LNCAP (cell line): ENCODE results near the gene PITRM1.

Source experiments
- TF ChIP-seq, protein P1 (sequence below): fragments of 450-650 bp; IDR thresholded peaks from 2 replicates; pipeline ENCODE4 v1.5.1; 2017; ENCODE audit warnings: mild to moderate bottlenecking

Gene PITRM1

DNA sequence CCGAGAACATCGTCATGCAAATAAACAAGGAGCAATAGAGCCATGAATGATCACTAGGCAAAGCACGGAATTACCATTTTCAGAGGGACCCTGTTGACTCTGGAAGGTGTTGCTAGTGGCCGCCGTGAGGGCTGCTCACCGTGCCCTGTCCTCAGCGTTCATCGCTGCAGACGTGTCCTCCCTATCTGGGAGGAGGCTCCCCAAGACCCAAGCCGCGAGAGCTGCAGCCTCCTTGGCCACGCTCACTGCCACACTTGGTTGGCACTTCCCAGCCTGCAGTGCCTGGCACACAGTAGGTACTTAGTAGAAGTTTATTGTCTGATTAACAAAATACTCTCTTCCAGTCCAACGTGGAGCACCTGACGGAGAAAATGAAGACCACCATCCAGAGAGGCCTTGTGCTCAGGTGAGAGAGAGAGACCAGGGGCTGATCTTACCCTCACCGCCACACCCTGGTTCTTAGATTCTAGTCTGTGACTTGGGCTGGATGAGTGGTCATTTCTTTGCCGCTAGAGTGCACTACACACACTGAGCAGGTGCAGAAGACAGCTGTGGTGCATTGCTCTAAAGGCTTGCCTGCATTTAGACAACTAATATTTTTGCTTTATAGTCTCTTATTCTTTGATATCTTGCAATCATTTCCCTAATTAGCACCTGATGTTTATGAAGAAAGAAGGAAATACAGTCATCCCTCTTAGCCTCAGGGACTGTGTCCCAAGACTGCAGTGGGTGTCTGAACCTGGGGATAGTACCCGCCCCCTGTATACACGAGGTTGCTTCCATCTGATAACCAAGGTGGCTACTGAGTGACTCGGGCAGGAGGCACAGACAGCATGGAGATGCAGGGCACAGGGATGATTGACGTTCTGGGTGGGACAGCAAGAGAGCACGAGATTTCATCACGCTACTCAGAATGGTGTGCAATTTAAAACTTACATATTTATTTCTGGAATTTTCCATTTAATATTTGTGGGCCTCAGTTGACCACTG is 40.3 kb downstream of the PITRM1 start:
- TF ChIP-seq, protein P1, sequence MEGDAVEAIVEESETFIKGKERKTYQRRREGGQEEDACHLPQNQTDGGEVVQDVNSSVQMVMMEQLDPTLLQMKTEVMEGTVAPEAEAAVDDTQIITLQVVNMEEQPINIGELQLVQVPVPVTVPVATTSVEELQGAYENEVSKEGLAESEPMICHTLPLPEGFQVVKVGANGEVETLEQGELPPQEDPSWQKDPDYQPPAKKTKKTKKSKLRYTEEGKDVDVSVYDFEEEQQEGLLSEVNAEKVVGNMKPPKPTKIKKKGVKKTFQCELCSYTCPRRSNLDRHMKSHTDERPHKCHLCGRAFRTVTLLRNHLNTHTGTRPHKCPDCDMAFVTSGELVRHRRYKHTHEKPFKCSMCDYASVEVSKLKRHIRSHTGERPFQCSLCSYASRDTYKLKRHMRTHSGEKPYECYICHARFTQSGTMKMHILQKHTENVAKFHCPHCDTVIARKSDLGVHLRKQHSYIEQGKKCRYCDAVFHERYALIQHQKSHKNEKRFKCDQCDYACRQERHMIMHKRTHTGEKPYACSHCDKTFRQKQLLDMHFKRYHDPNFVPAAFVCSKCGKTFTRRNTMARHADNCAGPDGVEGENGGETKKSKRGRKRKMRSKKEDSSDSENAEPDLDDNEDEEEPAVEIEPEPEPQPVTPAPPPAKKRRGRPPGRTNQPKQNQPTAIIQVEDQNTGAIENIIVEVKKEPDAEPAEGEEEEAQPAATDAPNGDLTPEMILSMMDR: no peak

DNA sequence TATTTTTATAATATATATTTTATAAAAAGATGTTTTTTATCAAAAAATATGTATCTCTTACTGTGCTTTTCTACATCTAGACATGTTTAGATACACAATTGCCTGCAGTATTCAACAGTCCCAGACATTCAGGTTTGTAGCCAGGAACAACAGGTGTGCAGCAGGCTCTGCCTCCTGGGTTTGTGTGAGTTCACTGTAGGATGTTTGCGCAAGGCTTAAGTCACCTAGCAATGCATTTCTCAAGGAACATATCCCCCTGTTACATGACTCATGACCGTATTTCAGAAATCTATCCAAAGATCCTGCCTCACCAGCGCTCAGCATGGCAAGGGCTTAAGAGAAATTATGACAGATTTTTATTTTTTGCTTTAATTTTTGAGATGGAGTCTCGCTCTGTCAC is 41.5 kb downstream of the PITRM1 start:
- TF ChIP-seq, protein P1: no peak

DNA sequence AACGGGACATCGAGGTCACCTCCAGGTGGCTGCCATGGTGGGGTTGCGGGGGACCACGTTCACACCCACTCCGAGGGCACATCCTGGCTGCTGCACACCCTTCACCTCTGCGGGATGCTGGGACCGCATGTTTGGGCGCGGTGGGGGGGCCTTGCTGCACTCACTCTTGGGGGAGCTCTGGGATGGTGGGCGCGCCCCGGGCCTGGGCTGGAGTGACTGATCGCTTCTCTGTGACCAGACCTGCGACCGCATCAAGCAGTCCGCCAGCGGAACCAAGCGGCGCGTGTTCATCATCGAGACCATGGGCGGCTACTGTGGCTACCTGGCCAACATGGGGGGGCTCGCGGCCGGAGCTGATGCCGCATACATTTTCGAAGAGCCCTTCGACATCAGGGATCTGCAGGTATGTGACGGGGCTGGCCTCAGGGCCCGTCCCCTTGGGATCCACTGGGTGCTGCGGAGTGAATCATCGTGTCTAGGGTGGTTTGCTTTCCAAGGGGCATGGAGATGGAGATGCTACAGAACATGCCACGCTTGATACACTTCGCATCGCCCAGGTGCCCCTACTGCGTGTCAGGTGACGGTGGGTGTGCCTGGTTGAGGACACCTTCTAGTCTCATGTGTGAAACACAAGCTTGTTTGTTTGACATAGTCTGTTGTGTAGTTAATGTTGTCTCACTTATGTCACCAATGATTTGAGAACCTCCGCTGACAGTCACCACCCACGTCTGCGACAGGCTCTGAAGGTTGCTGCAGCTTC is 42.8 kb downstream of the PITRM1 start:
- TF ChIP-seq, protein P1: no peak

DNA sequence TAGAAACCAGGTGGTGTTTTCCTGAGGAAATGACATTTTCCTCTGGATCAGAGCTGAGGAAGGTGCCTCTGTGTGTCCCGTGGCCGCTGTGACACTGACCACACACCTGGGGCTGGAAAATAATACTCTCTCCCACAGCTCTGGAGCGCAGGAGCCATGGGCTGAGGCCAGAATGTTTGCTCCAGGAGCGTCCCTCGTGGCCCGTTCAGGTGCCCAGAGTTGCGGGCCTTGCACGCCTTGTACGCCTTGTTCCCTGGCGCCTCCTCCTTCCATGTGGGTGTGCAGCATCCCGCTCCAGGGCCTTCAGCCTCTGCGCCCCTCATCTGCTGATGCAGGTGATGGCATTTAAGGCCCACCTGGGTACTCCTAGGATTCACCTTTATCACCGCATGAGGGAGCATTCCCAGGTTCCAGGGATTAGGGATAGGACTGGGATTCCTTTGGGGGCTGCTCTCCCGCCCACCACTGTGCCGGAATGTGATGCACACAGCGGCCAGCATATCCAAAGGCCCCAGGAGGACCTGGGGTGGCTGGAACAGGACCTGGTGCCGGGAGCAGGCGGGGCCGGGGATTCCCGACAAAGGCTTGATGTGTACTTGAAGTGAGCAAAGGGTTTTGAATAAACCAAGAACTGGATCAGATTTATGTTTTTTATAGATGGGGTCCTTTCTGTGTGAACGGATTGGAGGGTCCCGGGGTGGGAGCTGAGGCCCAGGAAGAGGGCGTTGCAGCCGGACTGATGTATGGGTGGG is 44.0 kb downstream of the PITRM1 start:
- TF ChIP-seq, protein P1: no peak

DNA sequence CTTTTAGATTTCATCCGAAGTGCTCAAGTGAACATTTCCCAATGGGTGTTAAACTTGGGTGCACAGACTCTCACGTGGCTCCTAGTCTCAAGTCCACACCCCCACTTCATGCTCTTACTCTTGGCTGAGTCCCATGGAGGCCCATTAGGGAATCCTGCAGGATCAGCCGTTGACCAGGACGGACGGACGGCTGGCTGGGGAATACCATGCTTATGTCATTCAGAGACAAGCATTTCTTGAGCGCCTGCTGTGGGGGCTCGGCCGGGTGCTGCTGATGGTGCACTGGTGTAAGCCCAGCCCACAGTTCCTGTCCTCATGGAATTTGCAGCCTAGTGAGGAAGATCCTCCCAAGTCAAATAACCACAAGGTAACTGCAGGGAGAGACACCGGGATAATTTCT is 44.7 kb downstream of the PITRM1 start:
- TF ChIP-seq, protein P1: no peak

DNA sequence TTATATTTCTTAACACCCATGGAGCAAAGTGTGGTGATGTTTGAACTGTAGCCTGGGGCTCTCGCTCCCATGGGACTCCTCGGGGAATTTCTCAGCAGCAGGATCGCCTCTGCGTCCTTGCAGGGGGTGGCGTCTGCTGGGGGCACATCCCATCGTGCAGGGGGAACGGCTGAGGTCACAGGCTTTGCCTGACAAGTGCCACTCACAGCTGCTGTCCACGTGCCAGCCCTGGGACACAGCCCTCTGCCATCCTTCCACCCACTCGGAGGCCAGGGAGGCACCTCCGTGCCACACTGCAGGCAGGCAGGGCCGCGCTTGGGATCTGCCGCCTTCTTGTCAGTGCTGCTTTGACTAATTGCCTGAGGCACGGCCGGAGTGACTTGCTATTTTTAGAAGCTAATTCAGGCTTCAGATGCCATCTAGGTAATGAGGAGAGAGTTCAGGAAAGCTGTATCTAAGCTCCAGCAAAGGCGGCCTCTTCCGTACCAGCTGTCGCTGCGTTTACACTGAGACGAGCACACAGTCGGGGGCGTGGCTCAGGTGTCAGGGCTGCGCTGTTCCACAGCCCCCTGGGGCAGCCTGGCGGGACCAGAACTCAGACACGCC is 45.7 kb downstream of the PITRM1 start:
- TF ChIP-seq, protein P1: no peak

DNA sequence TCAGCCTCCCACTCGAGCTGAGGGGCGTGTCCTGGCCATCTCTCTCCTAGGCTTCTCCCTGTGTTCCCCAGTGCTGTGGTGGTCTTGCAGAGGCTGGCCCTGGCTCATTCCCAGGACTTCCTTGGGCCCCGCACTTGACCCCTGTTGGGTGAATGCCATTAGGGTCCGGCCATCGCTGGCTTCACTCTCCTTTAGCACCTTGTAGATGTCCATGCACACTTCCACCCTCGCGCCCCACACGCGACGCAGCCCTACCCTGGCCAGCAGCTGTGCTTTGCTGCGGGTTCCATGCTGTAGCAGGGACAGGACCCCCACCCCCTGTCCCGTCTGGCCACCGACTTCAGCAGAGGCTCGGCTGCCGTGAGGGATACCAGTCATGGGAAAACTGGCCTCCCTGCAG is 46.3 kb downstream of the PITRM1 start:
- TF ChIP-seq, protein P1: no peak
